ENCODE measurements around the gene CEPT1. TPM values are rescaled to one million over a fixed set of nuclear protein-coding genes. Genes with fewer than 3 reads are reported as not detected.

The CEPT1 gene
- total and polyA plus RNA-seq, 2 of the 13 experiments (the other 11 are each of a cell fraction or from before 2014, with no cell fraction given) = 35.7 to 48.2 TPM

GRCh38 chr1:111110197-111110899 lies 29.7 kb upstream of the CEPT1 start (continued):
- TF ChIP-seq ZNF407 (CRISPR knock-in tag; IDR thresholded peaks at IDR 0.05; ENCODE audit: not compliant biosample characterization) (no peak), PHF8 (CRISPR knock-in tag; IDR thresholded peaks at IDR 0.05) (no peak), FLYWCH1 (CRISPR knock-in tag; IDR thresholded peaks at IDR 0.05) (0 out of 2 replicates have a peak, but pooled peaks have one; percentile 28), ZNF3 (CRISPR knock-in tag; IDR thresholded peaks at IDR 0.05) (no peak), ZNF780A (CRISPR knock-in tag; IDR thresholded peaks at IDR 0.05) (no peak), THAP8 (CRISPR knock-in tag; IDR thresholded peaks at IDR 0.05; ENCODE audit: borderline replicate concordance) (no peak), HOXA5 (CRISPR knock-in tag; IDR thresholded peaks at IDR 0.05) (no peak)

All from HepG2 (cell line).